CD4-positive, alpha-beta T cell treated with Interleukin-6 for 4 hours (primary cell): ENCODE measurements around the gene HMGN1.

Experiments used
- DNase-seq: peaks from one replicate; pipeline ENCODE4 v3.0.0-alpha.2; 2020; ENCODE audit warnings: mixed read lengths

The HMGN1 gene

DNA sequence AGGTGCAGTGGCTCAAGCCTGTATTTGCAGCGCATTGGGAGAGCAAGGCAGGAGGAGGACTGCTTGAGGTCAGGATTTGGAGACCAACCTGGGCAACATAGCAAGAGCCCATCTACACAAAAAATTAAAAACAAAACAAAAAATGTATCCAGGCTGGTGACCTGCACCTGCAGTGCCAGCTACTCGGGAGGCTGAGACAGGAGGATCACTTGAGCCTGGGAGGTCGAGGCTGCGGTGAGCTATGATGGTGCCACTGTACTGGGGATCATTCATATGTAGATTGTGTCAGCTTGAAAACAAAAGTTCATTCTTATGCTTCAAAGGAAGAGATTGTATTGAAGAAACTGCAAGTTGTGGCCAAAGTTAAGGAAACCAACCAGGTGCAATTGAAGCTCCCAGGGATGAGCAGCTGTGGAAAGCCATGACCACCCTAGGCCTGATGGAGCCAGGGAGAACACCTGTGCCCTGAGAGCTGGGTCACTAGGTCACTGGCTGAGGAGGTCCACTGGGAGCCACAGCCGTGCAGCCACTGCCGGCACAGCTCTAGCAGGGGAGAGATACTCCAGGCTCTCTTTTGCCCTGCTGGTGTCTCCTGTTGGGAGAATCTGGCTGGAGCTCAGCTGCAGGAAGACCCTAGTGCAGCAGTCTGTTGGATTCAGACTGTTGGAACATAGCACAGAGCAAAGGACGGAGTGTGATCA, 22.1 kb downstream of the HMGN1 start:
- DNase-seq = no peak

DNA sequence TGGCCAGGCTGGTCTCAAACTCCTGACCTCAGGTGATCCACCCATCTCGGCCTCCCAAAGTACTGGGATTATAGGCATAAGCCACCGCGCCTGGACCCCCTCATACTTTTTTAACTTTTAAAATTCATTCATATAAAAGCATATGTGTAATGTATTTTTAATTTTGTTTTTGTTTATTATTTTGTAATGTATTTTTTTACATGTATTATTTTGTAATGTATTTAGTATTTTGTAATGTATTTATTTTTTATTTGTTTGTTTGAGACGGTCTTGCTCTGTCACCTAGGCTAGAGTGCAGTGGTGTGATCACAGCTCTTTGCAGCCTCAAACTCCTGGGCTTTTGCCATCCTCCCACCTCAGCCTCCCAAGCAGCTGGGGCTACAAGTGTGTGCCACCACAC, 23.4 kb downstream of the HMGN1 start:
- DNase-seq = no peak

DNA sequence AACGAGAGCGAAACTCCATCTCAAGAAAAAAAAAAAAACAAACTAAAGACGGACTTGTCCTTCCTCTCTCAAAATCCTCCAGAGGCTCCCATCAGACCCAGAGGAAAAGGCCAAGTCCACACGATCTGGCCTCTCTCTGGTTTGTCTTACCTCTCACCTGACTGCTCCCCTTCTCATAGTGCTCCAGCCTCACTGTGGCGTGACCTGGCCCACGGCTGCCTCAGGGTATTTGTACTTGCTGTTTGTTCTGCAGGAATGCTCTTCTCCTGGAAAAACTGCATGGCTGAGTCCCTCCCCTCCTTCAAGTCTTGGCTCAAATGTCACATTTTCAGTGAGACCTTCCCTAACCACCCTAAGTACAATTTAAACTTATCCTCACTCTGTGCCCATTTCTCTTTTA, 27.5 kb downstream of the HMGN1 start:
- no peak for DNase-seq

DNA sequence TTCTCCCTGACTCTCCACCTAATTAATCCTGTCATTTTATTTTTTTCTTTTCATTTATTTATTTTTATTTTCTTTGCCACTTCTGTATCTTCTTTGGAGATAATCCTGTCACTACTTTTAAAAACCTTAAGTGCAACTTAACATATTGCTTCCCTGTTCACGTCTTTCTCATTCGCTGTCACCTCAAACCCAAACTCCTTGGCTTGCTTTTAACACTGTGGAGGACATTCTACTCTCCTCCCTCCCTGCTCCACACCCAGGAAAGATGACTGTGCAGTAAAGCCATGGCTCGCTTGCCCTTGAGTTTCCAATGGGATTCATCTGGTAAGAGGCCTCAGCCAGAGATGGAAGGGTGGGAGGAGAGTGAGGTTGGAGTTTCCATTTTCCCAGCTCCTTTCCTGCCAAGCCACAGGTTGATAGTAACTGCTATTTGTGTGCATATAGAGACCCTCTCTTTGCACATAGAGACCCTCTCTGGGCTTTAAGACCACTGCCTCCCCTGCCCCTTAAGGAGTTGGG, 29.0 kb downstream of the HMGN1 start:
- no peak for DNase-seq

DNA sequence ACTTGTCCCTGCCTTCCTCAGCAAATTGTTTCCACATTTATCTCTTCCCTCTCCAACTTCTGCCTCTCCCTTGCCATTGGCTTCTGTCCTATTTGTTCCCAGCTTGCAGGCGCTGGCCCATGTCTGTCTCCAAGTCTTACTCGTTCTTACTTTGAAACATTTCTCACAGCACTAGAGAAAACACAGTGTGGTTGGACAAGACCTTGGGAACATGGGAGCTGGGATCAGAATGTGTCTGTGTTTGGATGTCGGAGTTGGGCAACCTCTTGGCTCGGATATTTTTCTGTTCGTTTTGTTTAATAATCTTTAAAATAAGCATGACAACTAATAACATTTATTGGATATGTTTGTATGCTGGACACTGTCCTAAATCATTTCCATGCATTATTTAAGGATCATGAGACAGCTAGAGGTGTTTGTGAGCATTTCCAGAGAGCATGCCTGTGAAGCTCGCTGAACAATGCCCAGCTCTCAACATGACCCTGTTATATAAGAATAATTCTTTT, 29.6 kb downstream of the HMGN1 start:
- no peak for DNase-seq

DNA sequence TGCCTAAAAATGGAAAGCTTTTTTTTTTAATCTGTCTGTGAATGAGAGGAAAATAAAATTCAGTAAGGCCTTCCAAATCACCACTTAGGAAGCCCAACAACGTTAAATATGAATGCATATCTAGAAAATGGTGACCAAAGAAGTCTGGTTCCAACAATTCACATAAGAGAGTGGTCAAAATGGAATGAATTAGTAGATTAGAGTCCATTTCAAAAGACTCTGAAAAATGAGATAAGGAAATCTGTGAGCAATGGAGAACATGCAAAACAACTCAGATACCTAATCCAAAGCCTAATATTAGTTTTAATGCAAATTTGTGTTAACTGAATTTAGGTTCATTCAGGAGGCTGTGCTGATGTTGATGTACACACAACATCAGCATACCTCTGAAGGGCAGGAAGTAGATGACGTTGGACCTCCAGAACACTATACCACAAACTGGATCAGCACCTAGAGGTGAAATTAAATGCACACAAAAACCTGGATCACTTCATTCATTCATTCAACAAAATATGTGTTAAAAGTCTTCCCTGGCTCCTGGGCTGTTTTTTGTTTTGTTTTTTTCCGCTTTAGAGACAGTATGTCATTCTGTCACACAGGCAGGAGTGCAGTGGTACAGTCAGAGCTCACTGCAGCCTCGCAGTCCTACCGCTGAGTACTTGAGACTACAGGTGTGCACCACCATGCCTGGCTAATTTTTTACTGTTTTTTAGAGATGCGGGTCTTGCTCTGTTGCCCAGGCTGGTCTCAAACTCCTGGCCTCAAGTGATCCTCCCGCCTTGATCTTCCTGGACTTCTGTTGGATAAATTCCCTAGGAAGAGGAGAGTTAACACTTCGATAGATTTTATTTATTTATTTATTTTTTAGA, 30.6 kb downstream of the HMGN1 start:
- no peak for DNase-seq

DNA sequence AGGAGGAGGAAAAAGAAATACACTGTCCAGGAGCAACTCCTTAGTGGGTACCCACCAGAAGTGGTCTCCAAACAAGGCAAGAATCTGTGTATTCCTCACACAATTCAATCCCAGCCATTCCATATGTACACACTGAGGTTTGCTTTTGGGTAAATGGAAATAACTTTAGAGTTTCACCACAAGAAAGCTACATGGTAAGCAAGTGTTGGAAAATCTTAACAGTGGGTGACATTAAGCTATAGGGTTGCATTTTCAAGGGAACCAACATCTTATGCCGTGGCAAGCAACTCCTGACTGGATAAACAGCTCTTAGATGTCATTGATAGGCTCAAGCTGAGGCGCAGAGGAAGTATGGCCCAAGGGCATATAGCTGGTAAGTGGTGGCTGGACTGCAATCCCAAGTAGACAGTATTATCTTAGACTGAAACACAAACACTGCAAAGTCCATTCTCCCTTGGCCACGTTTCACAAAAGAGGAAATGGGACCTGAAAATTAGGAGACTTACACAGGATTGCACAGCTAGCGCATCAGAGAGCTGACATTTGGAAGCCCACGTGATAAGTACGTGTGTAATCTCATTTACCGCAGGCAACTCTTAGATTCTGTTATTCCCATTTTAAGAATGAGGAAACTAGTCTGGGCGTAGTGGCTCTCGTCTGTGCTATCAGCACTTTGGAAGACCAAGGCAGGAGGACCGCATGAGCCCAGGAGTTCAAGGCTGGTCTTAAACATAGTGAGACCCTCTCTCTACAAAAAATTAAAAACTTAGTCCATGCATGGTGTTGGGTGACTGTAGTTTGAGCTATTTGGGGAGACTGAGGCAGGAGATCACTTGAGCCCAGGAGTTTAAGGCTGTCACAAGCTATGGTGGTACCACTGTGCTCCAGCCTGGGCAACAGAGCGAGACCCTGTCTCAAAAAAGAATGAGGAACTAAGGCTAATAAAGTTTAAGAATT, 31.5 kb downstream of the HMGN1 start:
- DNase-seq = no peak

DNA sequence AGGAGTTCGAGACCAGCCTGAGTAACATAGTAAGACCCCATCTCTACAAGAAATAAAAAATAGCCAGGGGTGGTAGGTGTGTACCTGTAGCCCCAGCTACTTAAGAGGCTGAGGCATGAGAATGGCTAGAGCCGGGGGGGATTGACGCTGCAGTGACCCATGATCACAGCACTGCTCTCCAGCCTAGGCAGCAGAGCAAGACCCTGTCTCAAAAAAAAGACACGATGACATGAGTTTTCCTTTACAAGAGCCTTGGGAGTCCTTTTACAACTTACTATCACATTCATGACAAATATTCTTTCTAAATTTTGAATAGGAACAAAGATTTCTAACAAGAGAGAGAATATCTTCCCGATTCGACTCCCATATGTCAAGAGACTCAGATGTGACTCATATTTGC, 32.2 kb downstream of the HMGN1 start:
- DNase-seq = no peak

DNA sequence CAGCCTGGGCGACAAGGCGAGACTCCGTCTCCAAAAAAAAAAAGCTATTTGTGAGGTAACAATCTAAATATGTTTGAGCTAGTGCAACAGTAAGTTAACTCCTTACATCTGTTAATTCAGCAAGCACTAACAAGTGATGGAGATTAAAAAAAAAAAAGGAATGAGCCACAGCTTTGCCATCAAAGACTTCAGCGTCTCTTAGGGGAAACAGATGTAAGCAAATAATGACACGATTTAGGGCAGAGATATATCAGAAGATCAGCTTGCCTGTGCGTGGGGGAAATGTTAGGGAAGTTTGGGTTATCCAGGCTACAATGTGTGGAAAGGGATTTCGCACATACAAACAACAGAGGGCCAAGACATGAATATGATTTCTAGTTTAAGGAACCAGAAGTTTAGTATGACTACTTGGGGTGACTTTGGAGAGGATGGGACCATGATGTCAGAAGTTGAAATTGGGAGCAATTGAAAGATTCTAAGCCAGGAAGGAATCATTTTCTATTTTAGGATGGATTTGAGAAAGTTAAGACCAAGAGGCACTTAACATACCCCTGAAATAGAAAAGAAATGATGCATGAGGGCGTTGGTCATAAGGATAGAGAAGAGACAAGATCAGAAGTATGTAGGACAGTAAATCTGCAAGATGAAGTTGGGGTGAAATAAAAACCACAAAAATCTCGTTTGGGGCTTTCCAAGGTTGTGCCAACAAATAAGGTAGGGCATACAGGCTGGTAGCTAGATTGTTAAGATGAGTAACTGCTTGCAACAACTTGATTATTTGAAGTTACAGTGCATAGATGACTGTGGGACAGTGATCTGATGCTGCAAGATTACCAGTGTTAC, 33.1 kb downstream of the HMGN1 start:
- DNase-seq = no peak

DNA sequence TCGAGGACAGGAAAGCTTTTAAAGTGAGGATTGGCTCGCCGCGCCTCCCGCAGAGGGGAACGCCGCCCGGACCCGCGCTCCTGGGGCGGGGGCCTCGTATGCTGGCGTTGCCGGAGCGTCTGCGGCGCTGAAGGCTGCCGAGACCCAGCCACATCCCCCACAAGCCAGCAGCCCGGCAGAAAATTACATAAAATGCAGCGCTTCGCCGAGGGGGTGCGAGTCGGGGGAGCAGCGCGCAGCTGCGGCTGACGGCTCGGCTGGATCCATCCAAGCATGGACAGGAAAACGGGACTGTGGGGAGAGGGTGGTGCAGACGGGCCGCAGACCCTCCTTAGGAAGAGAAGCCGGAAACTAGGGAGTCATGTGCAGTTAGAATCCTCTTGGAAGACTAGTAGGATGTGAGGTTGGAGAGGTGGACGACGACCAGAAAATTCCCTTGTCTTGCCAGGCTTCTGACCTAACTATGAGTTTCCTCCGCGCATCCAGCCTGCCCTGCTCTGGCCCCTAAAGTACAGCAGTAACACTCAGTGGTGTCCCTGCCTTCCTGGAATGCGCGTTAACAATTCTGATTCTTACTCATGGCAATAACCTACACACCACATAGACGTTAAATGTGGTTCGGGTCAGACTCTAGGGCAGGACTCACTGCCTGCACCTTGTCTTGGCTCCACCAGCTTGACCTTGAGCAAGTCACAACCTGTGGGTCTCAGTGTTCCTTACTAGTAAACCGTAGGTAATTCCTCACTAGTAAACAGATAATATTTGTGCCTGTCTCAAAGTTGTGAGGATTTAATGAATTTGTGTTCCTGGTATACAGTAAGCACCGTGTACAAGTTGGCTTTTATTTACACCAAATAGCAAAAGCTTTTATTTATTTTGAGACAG, 34.5 kb downstream of the HMGN1 start:
- DNase-seq = peak; percentile 62

DNA sequence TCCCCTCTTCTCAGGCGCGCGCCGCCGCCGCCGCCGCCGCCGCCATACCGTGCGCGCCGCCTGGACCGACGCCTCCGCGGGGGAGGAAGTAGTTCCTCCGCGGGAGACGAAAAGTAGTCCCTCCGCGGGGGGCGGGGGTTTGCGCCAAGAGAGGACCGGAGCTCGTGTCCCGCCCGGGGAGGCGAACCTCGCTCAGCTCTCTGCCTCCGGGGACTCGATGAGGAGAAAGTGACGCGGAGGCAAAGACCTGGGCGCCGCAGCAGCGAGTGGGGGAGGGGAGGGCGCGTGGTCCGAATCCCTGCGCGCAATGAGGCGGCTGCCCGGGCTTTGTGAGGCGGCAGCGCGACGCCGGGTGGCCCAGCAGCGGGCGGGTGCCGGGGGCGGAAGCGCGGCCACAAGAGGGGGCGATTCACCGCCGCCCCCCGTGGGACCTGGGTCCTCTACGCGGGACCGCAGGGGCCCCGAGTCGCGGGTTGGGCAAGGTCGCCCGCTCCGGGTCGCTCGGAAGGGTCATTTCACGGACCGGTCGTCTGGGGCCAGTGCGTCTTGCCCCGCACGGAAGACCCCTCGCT, 35.2 kb downstream of the HMGN1 start, which contains the start of gene BRWD1:
Gene BRWD1 (minus strand): TSS at position 62 of the 572 bp plus-strand sequence. CDS start 141 bp downstream, outside the sequence.
- DNase-seq = peak; percentile 82

DNA sequence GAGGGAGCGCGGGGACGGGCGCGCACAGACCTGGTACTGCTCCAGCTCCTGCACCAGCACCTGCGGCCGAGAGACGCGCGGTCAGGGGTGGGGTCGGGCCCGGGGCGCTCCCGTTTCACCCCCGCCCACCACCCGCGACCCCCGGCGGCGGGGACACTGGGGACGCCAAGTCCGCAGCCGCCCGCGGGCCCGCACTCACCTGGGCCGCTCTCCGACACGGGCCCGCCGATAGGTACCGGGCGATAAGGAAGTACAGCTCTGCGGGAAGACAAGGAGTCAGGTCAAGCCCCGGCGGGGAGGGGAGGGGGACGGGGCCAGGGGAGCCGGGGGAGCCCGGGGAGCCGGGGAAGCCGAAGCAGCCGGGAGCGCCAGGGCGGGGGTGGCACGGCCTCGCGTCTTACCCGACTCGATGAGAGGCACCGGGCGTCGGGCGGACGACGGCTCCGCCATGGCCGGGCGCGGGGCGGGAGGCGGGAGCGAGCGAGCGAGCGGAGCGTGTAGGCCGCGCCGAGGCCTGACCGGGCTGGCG, 35.8 kb downstream of the HMGN1 start:
- DNase-seq = no peak

DNA sequence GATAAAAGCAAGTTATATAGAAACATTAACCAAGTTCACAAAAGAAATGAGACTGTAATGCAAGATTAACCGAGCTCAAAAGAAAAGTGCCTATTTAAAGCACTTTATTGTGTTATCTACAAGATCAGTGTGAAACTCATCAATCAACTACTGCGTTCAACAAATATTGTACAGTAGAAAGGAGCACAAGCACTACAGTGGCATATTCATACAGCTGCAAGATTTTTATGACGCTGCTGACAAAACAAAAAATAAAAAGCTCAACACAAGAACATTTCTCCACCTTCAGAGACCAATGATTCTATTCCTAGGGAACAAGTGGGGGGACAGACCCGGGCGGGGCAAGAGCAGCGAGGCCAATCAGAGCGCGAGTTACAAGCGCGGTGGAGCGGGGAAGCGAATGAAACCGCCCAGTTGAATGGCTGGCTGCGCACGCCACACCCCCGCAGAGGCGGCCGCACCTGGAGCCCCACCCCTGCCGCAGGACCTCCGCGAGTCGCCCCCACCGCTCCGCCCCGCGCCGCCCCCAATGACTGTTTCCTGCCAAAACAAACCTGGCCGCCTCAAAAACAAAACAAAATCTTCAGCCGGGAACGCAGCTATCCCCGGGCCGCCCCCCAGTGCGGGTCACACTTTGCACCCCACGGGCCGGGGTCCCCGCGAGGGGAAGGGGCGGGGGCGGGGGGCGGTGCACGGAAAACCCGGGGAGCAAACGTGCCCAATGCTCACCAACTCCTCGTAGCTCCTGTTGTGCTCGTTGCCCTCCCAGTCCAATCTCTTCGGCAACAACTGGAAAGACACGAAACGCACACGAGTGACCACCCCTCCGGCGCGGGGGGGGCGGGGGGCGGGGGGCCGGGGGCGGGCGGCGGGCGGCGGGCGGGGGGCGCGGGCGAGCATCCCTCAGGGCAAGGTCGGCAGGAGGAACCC, 36.5 kb downstream of the HMGN1 start:
- peak; percentile 96 for DNase-seq

DNA sequence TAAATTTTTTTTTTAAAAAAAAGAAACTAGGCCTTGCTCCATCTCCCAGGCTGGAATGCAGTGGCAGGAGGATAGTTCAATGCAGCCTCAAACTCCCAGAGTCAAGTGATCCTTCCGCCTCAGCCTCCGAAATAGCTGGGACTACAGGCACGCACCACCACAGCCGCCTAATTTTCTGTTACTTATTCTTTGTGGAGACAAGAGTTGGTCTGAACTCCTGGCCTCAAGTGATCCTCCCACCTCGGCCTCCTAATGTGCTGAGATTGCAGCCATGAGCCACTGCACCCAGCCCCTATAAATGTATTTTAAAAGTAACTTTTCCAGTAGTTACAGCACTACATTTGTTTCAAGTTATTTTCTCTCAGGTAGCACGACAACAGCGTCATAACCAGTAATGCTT, 37.7 kb downstream of the HMGN1 start:
- no peak for DNase-seq

DNA sequence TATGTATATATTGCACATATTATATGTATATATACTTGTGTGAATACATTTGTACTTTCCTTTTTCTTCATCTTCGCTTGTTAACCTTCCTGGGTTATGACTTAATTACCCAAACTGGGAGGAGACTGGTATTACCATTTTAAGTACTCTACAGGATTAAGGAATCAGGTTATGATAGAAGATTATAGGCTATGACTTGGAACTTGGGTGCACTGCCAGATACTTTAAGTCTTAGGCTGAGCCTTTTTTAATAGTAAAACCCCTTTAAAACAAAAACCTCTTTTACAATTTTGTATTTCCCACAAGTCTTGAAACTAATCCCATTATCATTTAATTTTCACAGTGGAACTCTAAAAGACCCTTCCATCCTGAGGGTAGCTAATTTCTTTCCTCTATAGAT, 41.4 kb downstream of the HMGN1 start:
- no peak for DNase-seq

DNA sequence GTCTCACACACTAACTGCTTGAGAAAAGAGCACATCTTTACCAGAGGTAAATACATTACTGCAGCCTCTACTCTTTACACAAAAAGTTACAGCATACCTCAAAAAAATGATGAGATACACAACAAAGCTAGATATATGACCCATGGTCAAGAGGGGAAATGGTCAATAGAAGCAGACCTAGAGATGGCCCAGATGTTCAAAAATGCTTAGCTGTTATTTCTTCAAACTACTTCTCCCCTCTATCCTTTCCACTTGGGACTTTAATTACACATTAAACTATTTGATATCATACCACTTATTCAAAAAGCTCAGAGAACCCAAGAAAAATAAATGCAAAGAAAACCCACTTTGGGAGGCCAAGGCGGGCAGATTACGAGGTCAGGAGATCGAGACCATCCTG, 48.3 kb downstream of the HMGN1 start:
- no peak for DNase-seq

DNA sequence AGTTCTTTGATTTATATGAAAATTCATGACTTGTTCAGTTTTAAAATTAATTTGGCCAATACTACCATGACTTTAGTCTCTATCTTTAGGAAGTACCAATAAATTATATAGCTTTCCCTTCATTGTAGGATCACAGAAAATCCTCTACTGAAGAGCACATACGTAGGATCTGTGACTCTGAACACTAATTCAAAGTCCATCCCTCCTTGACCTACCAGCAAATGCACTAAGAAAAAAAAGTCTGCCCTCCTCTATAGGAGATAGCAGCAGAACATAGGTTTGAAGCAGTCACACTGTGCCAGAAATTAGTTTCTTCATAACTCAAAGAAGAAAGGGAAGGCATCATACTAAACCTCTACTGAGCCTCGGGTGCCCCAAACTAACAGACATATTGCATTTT, 52.0 kb downstream of the HMGN1 start:
- no peak for DNase-seq
